Islet precursor cell (in vitro differentiated cells): Measurements from ENCODE around the gene ZSWIM9.
"Not testable (repeated sequence)": the region's sequence is repeated elsewhere in the genome, so short reads cannot be mapped to it uniquely, and the experiment has no call there.

Experiments
- DNase-seq: peaks from one replicate; pipeline ENCODE4 v3.0.0-alpha.2; 2018

ZSWIM9 gene

GRCh38 chr19:48220784-48221183 lies 50.3 kb downstream of the ZSWIM9 start:
- not testable (repeated sequence) for DNase-seq

- no peak for DNase-seq
Measured at GRCh38 chr19:48221628-48222027, 51.1 kb downstream of the ZSWIM9 start.

GRCh38 chr19:48230555-48231129 lies 60.2 kb downstream of the ZSWIM9 start:
- no peak for DNase-seq

- peak; percentile 61 for DNase-seq
Measured at GRCh38 chr19:48237057-48237456, 66.6 kb downstream of the ZSWIM9 start.

GRCh38 chr19:48239120-48239519 lies 68.6 kb downstream of the ZSWIM9 start:
- no peak for DNase-seq

GRCh38 chr19:48239582-48240141 lies 69.2 kb downstream of the ZSWIM9 start:
- no peak for DNase-seq

- not testable (repeated sequence) for DNase-seq
Measured at GRCh38 chr19:48241771-48242170, 71.3 kb downstream of the ZSWIM9 start.

GRCh38 chr19:48244281-48244680 lies 73.8 kb downstream of the ZSWIM9 start:
- no peak for DNase-seq

GRCh38 chr19:48246101-48246500 lies 75.6 kb downstream of the ZSWIM9 start:
- DNase-seq = no peak

- DNase-seq = no peak
Measured at GRCh38 chr19:48247212-48247611, 76.7 kb downstream of the ZSWIM9 start.
